ENCODE data around the gene VAV1.

Gene VAV1

GRCh38 chr19:6772028-6772865 is at the start of gene VAV1:
Gene VAV1, plus strand, starts transcription at chr19:6772708. Its CDS starts 100 bp downstream, at chr19:6772808.
- peak; percentile 47 to 77 for DNase-seq (ENCODE audit: low read depth in 2 of 2)

- no peak for DNase-seq (ENCODE audit: low read depth in 2 of 2)
These were observed 49.3 kb upstream of the VAV1 start for GRCh38 chr19:6723108-6723618.

DNA sequence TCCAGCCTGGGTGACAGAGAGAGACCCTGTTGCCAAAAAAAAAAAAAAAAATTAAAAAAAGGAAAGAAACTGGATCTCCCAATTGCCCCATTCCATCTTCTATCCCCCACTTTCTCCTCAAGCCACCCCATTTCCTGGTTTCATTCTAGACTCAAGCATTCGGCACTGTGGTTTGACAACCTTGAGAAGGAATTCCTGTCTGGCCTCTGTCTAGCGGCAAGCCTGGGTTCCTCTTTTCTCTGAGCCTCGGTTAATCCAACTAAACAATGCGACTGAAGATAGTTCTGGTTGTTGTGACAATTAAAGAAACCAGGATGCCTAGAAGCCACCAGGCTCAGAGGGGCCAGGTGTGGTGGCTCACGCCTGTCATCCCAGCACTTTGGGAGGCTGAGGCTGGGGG is 48.8 kb upstream of the VAV1 start:
- DNase-seq (ENCODE audit: low read depth in 2 of 2), result no peak

DNA sequence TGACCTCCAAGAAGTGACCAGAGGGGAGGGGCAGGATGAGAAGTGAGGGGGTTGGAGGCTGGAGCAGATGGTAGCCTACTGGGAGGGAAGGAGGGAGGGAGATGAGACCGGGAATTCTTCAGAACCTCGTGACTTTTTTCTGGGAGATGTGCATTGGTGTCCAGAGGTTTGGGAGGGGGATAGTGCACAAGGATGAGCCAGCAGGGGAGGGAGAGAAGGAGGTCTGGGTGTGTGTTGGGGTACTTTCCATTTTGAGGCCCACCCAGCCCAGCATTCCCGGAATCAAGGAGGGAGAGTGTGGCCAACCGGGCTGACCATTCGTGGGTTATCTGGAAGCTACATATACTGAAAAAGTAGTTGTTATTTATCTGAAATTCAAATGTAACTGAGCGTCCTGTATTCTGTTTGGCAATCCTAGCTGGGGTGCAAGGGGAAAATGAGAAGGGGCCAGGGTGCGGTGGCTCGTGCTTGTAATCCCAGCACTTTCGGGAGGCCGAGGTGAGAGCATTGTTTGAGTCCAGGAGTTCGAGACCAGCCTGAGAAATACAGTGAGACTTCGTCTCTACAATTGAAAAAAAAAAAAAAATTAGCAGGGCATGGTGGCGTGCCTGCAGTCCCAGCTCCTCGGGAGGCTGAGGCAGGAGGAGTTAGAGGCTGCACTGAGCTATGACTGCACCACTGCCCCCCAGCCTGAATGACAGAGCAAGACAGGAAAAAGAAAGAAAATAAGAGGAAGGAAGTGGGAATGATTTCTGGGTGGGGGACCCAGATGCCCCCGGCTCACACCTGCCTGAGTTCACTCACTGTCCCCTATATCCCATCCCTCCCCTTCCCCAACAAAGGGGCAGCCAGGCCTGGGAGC is 47.6 kb upstream of the VAV1 start:
- DNase-seq (ENCODE audit: low read depth in 2 of 2), result no peak

DNA sequence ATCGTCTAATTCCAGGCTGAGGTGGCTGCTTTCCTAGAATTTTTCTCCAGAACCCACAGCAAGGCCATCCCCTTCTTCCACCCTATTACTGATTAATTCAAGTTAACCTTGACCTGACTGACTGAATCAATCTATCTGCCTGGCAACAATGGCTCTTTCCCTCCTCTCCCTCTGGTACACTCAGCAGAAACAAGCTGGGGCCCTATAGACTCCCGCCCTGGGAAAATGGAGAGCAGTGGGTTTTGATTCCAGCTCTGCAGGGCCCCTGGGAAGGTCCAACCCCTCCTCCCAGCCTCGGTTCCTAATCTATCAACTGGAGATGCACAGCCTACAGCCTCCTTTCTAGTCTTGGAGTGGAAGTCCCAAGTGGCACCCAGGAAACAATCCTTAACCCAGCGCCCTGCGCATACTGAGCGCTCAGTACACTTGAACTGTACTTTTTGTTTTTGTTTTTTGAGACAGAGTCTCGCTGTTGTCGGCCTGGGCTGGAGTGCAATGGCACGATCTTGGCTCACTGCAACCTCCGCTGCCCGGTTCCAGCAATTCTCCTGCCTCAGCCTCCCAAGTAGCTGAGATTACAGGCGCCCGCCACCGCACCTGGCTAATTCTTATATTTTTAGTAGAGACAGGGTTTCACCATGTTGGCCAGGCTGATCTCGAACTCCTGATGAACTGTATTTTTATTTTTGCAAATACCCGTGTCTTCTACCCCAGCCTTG is 46.8 kb upstream of the VAV1 start:
- DNase-seq (ENCODE audit: low read depth in 2 of 2), result no peak

DNA sequence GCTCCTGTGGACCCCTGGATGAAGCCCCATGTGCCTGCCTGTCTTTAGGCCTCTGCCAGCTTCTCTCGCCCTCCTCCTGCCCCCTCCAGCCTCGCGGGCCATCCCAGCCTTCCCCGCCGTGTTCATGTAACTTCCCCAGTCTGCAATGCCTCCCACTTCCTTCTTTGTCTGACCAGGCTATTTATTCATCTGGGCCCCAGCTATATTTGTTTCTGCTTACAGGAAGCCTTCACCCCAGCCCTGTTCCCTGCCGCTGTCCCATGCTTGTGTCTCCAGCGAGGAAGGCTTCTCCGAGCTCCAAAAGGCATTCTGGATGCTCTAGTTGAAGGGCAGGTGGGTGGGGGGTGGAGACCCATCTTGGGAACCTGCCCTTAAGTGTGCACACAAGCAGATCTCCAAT is 44.2 kb upstream of the VAV1 start:
- DNase-seq (ENCODE audit: low read depth in 2 of 2), result no peak

DNA sequence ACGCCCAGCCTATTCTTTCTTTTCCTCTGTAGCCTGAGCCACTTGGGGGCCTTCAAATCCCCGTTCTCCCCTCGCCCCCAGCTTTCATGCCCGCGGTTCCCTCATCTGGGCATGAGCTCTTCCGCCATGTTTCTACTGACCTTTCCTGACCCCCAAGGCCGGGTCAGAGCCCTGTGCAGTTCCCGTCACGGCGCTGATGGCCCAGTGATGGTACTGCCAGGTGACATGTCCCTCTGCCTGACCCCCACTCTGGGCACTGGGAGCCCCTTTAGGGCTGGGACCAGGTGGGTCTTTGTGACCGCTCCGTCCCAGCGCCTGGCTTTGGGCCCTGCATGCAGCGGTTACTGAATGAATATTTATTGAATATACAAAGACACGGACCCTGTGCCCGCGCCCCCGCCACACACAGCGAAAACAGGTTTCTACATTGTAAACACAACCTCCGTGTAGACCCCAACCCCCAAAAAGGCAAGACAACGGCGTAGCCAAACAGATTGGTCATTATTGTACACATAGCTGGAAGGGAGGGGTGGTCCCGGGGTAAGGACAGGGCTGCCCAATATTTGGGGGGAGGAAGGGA is 42.8 kb upstream of the VAV1 start:
- no peak for DNase-seq (ENCODE audit: low read depth in 2 of 2)

DNA sequence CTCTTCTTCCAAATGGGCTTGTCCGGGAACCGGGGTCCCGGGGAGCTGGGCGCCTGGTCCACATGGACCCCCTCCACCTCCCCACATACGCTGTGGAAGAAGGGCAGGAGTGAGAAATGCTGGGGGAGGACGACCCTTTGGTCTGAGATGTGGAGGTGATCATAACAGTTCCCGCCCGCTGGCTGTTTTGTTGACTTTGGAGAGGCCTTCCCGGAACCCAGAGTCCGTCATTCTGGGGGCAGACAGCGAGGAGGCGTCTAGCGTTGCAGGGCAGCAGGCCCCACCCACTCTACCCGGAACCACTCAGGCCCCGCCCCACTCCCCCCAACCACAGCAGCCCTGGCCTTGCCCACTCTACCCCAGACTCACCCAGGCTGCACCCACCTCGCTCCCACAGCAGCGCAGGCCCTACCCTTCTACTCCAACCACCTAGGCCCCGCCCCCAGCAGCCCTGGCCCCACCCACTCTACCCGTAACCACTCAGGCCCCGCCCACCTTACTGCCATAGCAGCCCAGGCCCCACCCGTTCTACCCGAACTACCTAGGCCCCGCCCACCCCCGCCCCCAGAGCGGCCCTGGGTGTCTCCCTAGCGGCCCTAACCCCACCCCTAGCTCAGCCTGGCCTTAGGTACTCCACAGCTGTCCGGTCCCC is 42.2 kb upstream of the VAV1 start:
- DNase-seq (ENCODE audit: low read depth in 2 of 2), result peak in 1 of 2 experiments; percentile 52

GRCh38 chr19:6730941-6731670 is 41.4 kb upstream of the VAV1 start:
- no peak for DNase-seq (ENCODE audit: low read depth in 2 of 2)

GRCh38 chr19:6731822-6732221 is 40.7 kb upstream of the VAV1 start:
- no peak for DNase-seq (ENCODE audit: low read depth in 2 of 2)

DNA sequence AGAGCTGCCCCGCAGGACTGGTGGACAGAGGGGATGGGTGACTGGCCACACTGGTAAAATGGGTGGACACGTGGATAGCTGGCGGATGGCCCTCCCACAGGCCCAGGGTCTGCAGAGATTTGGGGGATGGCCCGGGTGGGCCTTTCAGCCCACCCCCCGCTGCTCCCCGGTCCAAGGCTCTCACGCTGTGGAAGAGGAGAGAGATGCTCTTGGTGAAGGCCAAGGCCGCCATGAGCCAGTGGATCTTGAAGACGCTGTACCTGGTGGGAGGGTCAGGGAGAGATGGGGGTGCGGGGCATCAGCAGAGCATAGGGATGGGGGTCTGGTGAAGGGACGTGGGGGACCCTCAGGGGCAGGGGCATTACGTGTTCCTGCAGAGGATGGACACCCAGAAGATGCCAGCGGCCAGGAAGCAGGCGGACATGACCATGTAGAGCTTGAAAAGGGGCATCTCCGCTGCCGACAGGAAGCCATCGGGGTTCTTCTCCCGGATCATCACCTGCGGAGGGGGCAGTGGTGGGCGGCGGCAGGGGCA is 39.6 kb upstream of the VAV1 start:
- no peak for DNase-seq (ENCODE audit: low read depth in 2 of 2)

- no peak for DNase-seq (ENCODE audit: low read depth in 2 of 2)
These were observed 39.0 kb upstream of the VAV1 start for GRCh38 chr19:6733338-6734095.

DNA sequence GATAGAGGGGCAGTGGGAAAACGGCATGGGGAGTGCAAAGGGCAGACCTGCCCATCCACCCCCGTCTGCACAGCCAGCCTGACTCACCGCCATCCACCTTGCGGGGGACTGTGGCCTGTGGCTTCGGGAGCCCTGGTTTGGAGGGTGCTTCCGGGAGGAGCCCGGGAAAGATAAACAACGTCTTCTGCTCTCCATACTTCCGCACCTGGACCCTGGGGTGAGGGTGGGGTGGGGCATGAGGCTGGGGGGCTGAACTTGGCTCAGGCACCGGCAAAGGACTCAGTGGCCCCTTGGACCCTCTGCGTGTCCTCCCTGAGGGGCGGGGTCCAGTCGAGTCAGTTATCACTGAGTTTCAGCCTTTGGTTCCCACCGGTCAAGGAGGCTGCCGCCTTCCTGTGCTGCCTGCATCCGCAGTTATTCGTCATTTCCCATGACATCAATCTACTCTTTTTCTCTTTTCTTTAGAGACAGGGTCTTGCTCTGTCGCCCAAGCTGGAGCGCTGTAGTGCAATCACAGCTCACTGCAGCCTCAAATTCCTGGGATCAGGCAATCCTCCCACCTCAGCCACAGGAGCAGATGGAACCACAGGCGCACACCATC is 38.3 kb upstream of the VAV1 start:
- no peak for DNase-seq (ENCODE audit: low read depth in 2 of 2)

DNA sequence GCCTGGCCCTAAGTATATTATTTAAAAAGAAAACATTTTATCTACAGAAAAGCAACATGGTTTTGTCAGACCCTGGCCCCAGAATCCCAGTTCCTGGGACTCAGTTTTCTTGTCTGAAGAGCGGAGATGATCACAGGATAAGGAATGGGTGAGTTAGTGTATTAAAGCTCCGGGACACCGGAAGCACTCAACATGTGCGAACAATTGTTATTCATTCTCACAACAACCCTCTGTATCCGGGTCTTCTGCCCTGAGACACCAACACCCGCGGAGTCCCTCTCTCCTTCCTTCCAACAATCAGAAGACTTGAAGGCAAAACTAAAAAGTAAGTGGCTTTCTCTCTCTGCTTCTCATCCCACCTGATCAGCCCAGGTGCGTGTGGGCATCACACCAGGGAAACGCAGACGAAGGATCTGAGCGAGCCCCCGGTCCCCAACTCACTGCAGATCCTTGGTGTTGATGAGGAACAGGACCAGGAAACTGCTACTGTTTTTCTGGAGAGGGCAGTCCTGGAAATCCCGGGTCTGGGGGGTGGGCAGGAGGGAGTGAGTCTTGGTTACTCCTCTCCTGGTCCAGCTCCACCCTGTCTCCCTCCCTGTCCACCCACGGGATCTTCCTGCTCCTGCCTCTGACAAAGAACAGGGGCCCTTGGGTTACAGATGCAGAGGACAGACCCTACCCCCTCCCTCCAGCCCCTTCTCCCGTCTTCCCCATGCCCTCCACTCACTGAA is 37.2 kb upstream of the VAV1 start:
- no peak for DNase-seq (ENCODE audit: low read depth in 2 of 2)

DNA sequence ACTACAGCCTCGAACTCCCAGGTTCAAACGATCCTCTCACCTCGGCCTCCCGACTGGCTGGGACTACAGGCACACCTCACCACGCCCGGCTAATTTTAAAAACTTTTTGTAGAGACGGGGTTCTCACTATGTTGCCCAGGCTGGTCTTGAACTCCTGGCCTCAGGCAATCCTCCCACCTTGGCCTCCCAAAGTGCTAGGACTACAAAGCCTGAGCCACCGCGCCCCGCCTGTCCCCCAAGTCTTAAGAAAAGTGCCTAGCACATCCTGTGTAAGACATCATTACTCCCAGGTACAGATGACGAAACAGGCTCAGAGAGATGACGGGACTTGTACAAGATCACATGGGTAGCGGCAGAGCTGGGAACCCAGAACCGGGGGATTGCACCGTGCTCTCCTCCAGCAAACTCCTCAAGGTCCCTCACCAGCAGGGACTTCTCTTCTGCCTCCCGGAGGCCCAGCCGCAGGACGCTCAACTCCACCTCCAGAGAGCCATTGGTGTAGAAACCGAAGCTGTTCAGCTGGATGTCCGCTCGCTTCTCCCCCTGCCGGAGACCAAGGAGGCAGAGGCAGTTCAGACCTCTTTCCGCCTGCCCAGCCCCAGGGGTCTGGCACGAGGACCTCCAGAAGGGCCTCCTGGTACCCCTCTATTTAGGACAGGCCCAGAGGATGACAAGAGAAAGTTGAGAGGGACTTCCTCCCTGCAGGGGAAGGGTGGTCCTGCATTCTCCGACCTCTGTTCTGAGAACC is 36.2 kb upstream of the VAV1 start:
- DNase-seq (ENCODE audit: low read depth in 2 of 2), result peak in 1 of 2 experiments; percentile 52

DNA sequence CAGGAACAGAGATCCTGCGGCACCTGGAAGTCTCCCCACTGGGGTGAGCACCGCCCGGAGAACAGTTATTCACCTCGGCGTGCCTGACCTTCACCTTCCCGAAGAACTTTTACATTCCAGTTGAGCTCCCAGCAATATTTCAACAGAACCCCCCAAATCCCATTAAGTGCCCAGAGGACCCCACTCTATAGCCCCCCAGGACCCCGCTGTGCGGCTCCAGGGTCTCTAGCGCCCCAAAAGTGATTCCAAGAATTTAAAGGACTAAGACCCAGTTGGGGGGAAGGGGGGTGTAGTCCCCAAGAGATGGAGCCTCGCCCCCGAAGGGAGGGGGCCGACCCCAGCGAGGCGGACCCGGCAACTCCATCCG is 35.6 kb upstream of the VAV1 start:
- DNase-seq (ENCODE audit: low read depth in 2 of 2), result no peak

- DNase-seq (ENCODE audit: low read depth in 2 of 2), result peak; percentile 99 to 100
These were observed 35.1 kb upstream of the VAV1 start, which contains the start of gene GPR108 for GRCh38 chr19:6737284-6737872. Gene GPR108, minus strand, starts transcription at chr19:6737580. Its CDS starts 4 bp downstream, at chr19:6737576.
